ENCODE data around the gene FAM3A. TPM values are rescaled to one million over a fixed set of nuclear protein-coding genes. Genes with fewer than 3 reads are reported as not detected.
A peak's percentile ranks its signal among the peaks of the same experiment; 100 is the strongest.
"Not testable (repeated sequence)": the region's sequence is repeated elsewhere in the genome, so short reads cannot be mapped to it uniquely, and the experiment has no call there.

FAM3A gene
- total and polyA plus RNA-seq, 9 of the 15 experiments (the other 6 are each of a cell fraction or from before 2014, with no cell fraction given): 0.75 to 70.6 (median 27.0) TPM

- intact Hi-C loops (cut with micrococcal nuclease); H3K4me3 ChIP-seq; H3K79me2 ChIP-seq (ENCODE audit: control insufficient read depth, insufficient read depth, low read length); DNase-seq (ENCODE audit: extremely low read depth in 1 of 4, low spot score in 3 of 4); H3K9me3 ChIP-seq (replicated peaks; ENCODE audit: control insufficient read depth, insufficient read depth, low read depth, low read length); BruUV-seq (replicated peaks); H3K27me3 ChIP-seq (ENCODE audit: control insufficient read depth in 2 of 2, insufficient read depth in 2 of 2, low read length in 2 of 2); H3K9ac ChIP-seq (ENCODE audit: insufficient read depth in 1 of 2, low read depth in 2 of 2, low read length in 2 of 2); H3K9me1 ChIP-seq (ENCODE audit: control insufficient read depth, insufficient read depth, low read length); H4K20me1 ChIP-seq (replicated peaks; ENCODE audit: control insufficient read depth, insufficient read depth, low read length); in situ Hi-C loops (cut with MboI); H2AFZ ChIP-seq (ENCODE audit: low read depth, low read length); CTCF ChIA-PET (ENCODE audit: low intra/inter-chr PET ratio); TF ChIP-seq JUN (CRISPR knock-in tag; IDR thresholded peaks at IDR 0.05; ENCODE audit: borderline replicate concordance); ATF3 (CRISPR knock-in tag; conservative IDR thresholded peaks at IDR 0.05): not testable (repeated sequence)
- FAIRE-seq: peak; percentile 78
- Histone ChIP-seq H3K4me1 (replicated peaks in 1 of 2; ENCODE audit: control insufficient read depth in 2 of 2, insufficient read depth in 2 of 2, low read length in 2 of 2) (peaks cover 8 to 17% of the 10 kb centered on the region in 2 experiments; a peak in 4 of 5 replicates), H3K27ac (ENCODE audit: extremely low read depth, low read depth, low read length) (peak overlapping the region; percentile 30; the same call in 1 of the 3 replicates), H3K4me2 (ENCODE audit: insufficient read depth, low read length) (0 out of 2 replicates have a peak overlapping the region, but pooled peaks have one; percentile 18), H3K36me3 (ENCODE audit: control insufficient read depth, insufficient read depth, low read length) (peaks cover 15% of the 10 kb centered on the region; the same call in 2 of the 3 replicates)
- POLR2A ChIA-PET: interaction anchor here (1.2 to 1.8 kb wide), 3 partner anchors 10 to 15 kb away, joined by 3 to 8 read pairs (median 4); partner anchors contain the start of genes FAM3A and SLC10A3
- WGBS (ENCODE audit: insufficient coverage, low coverage, missing lambda C conversion rate): 24% methylated on average over 7 of the region's 7 CpGs
- peak; percentile 38; the same call in 2 of the 3 replicates for ATAC-seq
- peak; percentile 31; the same call in 1 of the 2 replicates for TF ChIP-seq CBFA2T2 (conservative IDR thresholded peaks at IDR 0.05)
- peak; percentile 96 for TF ChIP-seq TFAP4 (CRISPR knock-in tag; IDR thresholded peaks at IDR 0.05; ENCODE audit: borderline replicate concordance)
- peak; percentile 65 for TF ChIP-seq DPF2 (IDR thresholded peaks at IDR 0.05)
- TF ChIP-seq FOSL1 (tag; conservative IDR thresholded peaks at IDR 0.05): peak; percentile 70
- TF ChIP-seq TAF9B (IDR thresholded peaks at IDR 0.05; ENCODE audit: partially characterized antibody): peak; percentile 65
- TF ChIP-seq MAX (CRISPR knock-in tag; IDR thresholded peaks at IDR 0.05): peak; percentile 36; the same call in 1 of the 2 replicates
- TF ChIP-seq HMBOX1 (IDR thresholded peaks at IDR 0.05): peak; percentile 57; the same call in 1 of the 2 replicates
- TF ChIP-seq CBFA2T3 (IDR thresholded peaks at IDR 0.05): peak; percentile 40
- peak; percentile 33; the same call in 1 of the 2 replicates for TF ChIP-seq JUN (IDR thresholded peaks at IDR 0.05; ENCODE audit: borderline replicate concordance, low read depth, low read length)
- TF ChIP-seq ATF3 (IDR thresholded peaks at IDR 0.05): peak; percentile 82
- 0 out of 2 replicates have a peak, but pooled peaks have one; percentile 49 for TF ChIP-seq ARID1B (IDR thresholded peaks at IDR 0.05)
- peak; percentile 43; the same call in 1 of the 2 replicates for TF ChIP-seq NCOR1 (IDR thresholded peaks at IDR 0.05)
- TF ChIP-seq DACH1 (IDR thresholded peaks at IDR 0.05; ENCODE audit: partially characterized antibody): peak; percentile 47
- peak; percentile 82 for TF ChIP-seq JUND (IDR thresholded peaks at IDR 0.05; ENCODE audit: borderline replicate concordance, low read depth, low read length)
- peak; percentile 71; the same call in 1 of the 3 replicates for TF ChIP-seq JUND (tag; IDR thresholded peaks at IDR 0.05; ENCODE audit: borderline replicate concordance, low read depth, low read length)
- TF ChIP-seq ZEB2 (IDR thresholded peaks at IDR 0.05): peak; percentile 23; the same call in 1 of the 2 replicates
- TF ChIP-seq KDM1A (IDR thresholded peaks at IDR 0.05): peak; percentile 39 to 50; a peak in 2 of 4 replicates
- 0 out of 4 replicates have a peak, but pooled peaks of 1 of the 2 experiments have one; percentile 19 for TF ChIP-seq RCOR1 (IDR thresholded peaks at IDR 0.05; ENCODE audit: borderline replicate concordance in 1 of 2, low read depth in 2 of 2, low read length in 2 of 2)
- TF ChIP-seq NR2C1 (IDR thresholded peaks at IDR 0.05): peak; percentile 43; the same call in 1 of the 2 replicates
- TF ChIP-seq NR2C1 (tag; IDR thresholded peaks at IDR 0.05): peak; percentile 59
- TF ChIP-seq SMARCA4 (IDR thresholded peaks at IDR 0.05): peak; percentile 27; the same call in 1 of the 2 replicates
Measured at GRCh38 chrX:154501423-154501822, 14.6 kb downstream of the FAM3A start.
